ENCODE measurements around the gene MAGI2. TPM values are rescaled to one million over a fixed set of nuclear protein-coding genes. Genes with fewer than 3 reads are reported as not detected.

The MAGI2 gene
- total and polyA plus RNA-seq, 2 donors from 2014 or later: 4.4 to 9.0 TPM

- Histone ChIP-seq H3K27ac (ENCODE audit: low read depth in 2 of 2, low read length in 2 of 2) (peak overlapping the region in 1 of 2 donors; percentile 23), H3K9ac (ENCODE audit: low read length in 3 of 3) (no peak overlapping the region), H3K4me1 (ENCODE audit: control insufficient read depth in 2 of 3, insufficient read depth in 2 of 3, low read depth in 1 of 3, low read length in 3 of 3) (no peaks in the 10 kb centered on the region), H3K36me3 (ENCODE audit: control insufficient read depth in 2 of 3, insufficient read depth in 3 of 3, low read length in 3 of 3) (no peaks in the 10 kb centered on the region), H3K9me3 (ENCODE audit: control insufficient read depth in 2 of 3, insufficient read depth in 1 of 3, low read length in 3 of 3) (no peaks in the 10 kb centered on the region), H3K4me3 (ENCODE audit: low read length in 3 of 3) (no peak overlapping the region), H3K27me3 (ENCODE audit: control insufficient read depth, insufficient read depth, low read length) (no peaks in the 10 kb centered on the region)
- intact Hi-C loops (cut with DNase I): no loop called here
- TF ChIP-seq CTCF (IDR thresholded peaks at IDR 0.05; ENCODE audit: borderline replicate concordance, extremely low read depth, insufficient read depth): no peak
- DNase-seq (peak in 2 of 5 donors; percentile 43 to 67), FAIRE-seq (no peak)
These were observed 1278.0 kb downstream of the MAGI2 start for GRCh38 chr7:78175330-78176100.

GRCh38 chr7:78173666-78174065 lies 1279.8 kb downstream of the MAGI2 start:
- FAIRE-seq: no peak
- Histone ChIP-seq H3K9me3 (ENCODE audit: control insufficient read depth in 2 of 3, insufficient read depth in 1 of 3, low read length in 3 of 3) (no peaks in the 10 kb centered on the region), H3K36me3 (ENCODE audit: control insufficient read depth in 2 of 3, insufficient read depth in 3 of 3, low read length in 3 of 3) (no peaks in the 10 kb centered on the region), H3K4me3 (ENCODE audit: low read length in 3 of 3) (no peak overlapping the region), H3K27ac (ENCODE audit: low read depth in 2 of 2, low read length in 2 of 2) (no peak overlapping the region), H3K27me3 (ENCODE audit: control insufficient read depth, insufficient read depth, low read length) (no peaks in the 10 kb centered on the region), H3K4me1 (ENCODE audit: control insufficient read depth in 2 of 3, insufficient read depth in 2 of 3, low read depth in 1 of 3, low read length in 3 of 3) (no peaks in the 10 kb centered on the region), H3K9ac (ENCODE audit: low read length in 3 of 3) (no peak overlapping the region)
- no peak for DNase-seq
- TF ChIP-seq CTCF (IDR thresholded peaks at IDR 0.05; ENCODE audit: borderline replicate concordance, extremely low read depth, insufficient read depth): no peak
- intact Hi-C loops (cut with DNase I): no loop called here

GRCh38 chr7:78172933-78173591 lies 1280.4 kb downstream of the MAGI2 start:
- H3K9me3 ChIP-seq (ENCODE audit: control insufficient read depth in 2 of 3, insufficient read depth in 1 of 3, low read length in 3 of 3): no peaks in the 10 kb centered on the region
- H3K27ac ChIP-seq (ENCODE audit: low read depth in 2 of 2, low read length in 2 of 2): no peak overlapping the region
- no peak for TF ChIP-seq CTCF (IDR thresholded peaks at IDR 0.05; ENCODE audit: borderline replicate concordance, extremely low read depth, insufficient read depth)
- H3K27me3 ChIP-seq (ENCODE audit: control insufficient read depth, insufficient read depth, low read length): no peaks in the 10 kb centered on the region
- no peaks in the 10 kb centered on the region for H3K4me1 ChIP-seq (ENCODE audit: control insufficient read depth in 2 of 3, insufficient read depth in 2 of 3, low read depth in 1 of 3, low read length in 3 of 3)
- FAIRE-seq (no peak), DNase-seq (peak in 1 of 5 donors; percentile 22)
- intact Hi-C loops (cut with DNase I): no loop called here
- no peak overlapping the region for H3K9ac ChIP-seq (ENCODE audit: low read length in 3 of 3)
- H3K36me3 ChIP-seq (ENCODE audit: control insufficient read depth in 2 of 3, insufficient read depth in 3 of 3, low read length in 3 of 3): no peaks in the 10 kb centered on the region
- H3K4me3 ChIP-seq (ENCODE audit: low read length in 3 of 3): no peak overlapping the region
